Upper lobe of right lung (tissue), 1 donor: ENCODE data around the gene GSTM4. TPM values are rescaled to one million over a fixed set of nuclear protein-coding genes. Genes with fewer than 3 reads are reported as not detected.
"Not testable (repeated sequence)": the region's sequence is repeated elsewhere in the genome, so short reads cannot be mapped to it uniquely, and the experiment has no call there.

Experiments
- ATAC-seq: fragments of 200-7000 bp; cut with Tn5 transposase; one replicate; pipeline ENCODE4 v1.9.1; 2020; ENCODE audit warnings: mild to moderate bottlenecking, moderate library complexity
- DNase-seq: peaks from one replicate; pipeline ENCODE4 v3.0.0-alpha.2; 2020
- H3K27ac ChIP-seq: fragments of 200-600 bp; one replicate; pipeline ENCODE4 v1.8.0; 2022
- H3K27me3 ChIP-seq: fragments of 200-600 bp; one replicate; pipeline ENCODE4 v1.8.0; 2022; ENCODE audit warnings: mild to moderate bottlenecking
- H3K36me3 ChIP-seq: fragments of 200-600 bp; one replicate; pipeline ENCODE4 v1.8.0; 2022
- H3K4me1 ChIP-seq: fragments of 200-600 bp; one replicate; pipeline ENCODE4 v1.8.0; 2022
- H3K4me3 ChIP-seq: fragments of 200-600 bp; one replicate; pipeline ENCODE4 v1.8.0; 2022; ENCODE audit warnings: mild to moderate bottlenecking
- H3K9me3 ChIP-seq: fragments of 200-600 bp; one replicate; pipeline ENCODE4 v1.8.0; 2022
- CTCF ChIP-seq: fragments of 200-600 bp; IDR thresholded peaks from one replicate; pipeline ENCODE4 v1.8.0; 2022; ENCODE audit warnings: antibody characterized with exemption
- intact Hi-C: fragments of 100-400 bp; cut with DNase I; formaldehyde crosslinking; loops from one replicate; pipeline ENCODE4 v1.11.0; 2022
- total RNA-seq: library from RNA; stranded (reverse); fragmentation: NEBNext Ultra II Directional; extraction: Animal tissue kit (Norgen Biotek cat#: 25700); gene quantifications from one replicate; pipeline ENCODE4 v1.2.1, GENCODE V29; 2021
- donor health status: DM: no; HTN: yes; CAD: no; lungs with severe emphysema.

GSTM4 gene
- total RNA-seq, 1 donor from 2014 or later, result 17.2 TPM

- DNase-seq, result no peak
- Histone ChIP-seq H3K27ac (no peak within 1 kb of the TSS), H3K4me3 (no peak within 1 kb of the TSS)
Observed at GRCh38 chr1:109687641-109688499, 32.0 kb downstream of the GSTM4 start, which contains the start of gene GSTM1. Gene GSTM1 (plus strand): TSS chr1:109687817. CDS start chr1:109687874, 57 bp downstream.

GRCh38 chr1:109689844-109690405 is 34.0 kb downstream of the GSTM4 start:
- intact Hi-C loops, result no loop called here
- H3K27ac ChIP-seq, result no peak overlapping the region
- DNase-seq, result no peak
- H3K36me3 ChIP-seq, result no peaks in the 10 kb centered on the region
- H3K9me3 ChIP-seq, result no peaks in the 10 kb centered on the region
- no peak for TF ChIP-seq CTCF
- no peak for ATAC-seq
- no peaks in the 10 kb centered on the region for H3K4me1 ChIP-seq
- no peaks in the 10 kb centered on the region for H3K27me3 ChIP-seq
- no peak overlapping the region for H3K4me3 ChIP-seq

More at GRCh38 chr1:109687641-109688499, 32.0 kb downstream of the GSTM4 start, which contains the start of gene GSTM1:
- Histone ChIP-seq H3K4me1 (no peaks in the 10 kb centered on the region), H3K27me3 (no peaks in the 10 kb centered on the region), H3K9me3 (no peaks in the 10 kb centered on the region), H3K36me3 (no peaks in the 10 kb centered on the region)
- intact Hi-C loops, result no loop called here
- no peak for TF ChIP-seq CTCF
- no peak for ATAC-seq

- Histone ChIP-seq H3K4me3 (no peak overlapping the region), H3K27me3 (no peaks in the 10 kb centered on the region), H3K4me1 (no peaks in the 10 kb centered on the region), H3K36me3 (no peaks in the 10 kb centered on the region), H3K9me3 (no peaks in the 10 kb centered on the region), H3K27ac (no peak overlapping the region)
- ATAC-seq, result no peak
- DNase-seq, result no peak
- no peak for TF ChIP-seq CTCF
- intact Hi-C loops, result no loop called here
Observed at GRCh38 chr1:109691759-109692158, 35.9 kb downstream of the GSTM4 start.

- H3K27ac ChIP-seq, H3K9me3 ChIP-seq, ATAC-seq, H3K36me3 ChIP-seq, H3K4me1 ChIP-seq, intact Hi-C loops, H3K4me3 ChIP-seq, H3K27me3 ChIP-seq, DNase-seq: not testable (repeated sequence)
Observed at GRCh38 chr1:109694400-109694799, 38.5 kb downstream of the GSTM4 start.

- H3K27me3 ChIP-seq, H3K36me3 ChIP-seq, DNase-seq, H3K4me1 ChIP-seq, ATAC-seq, intact Hi-C loops, H3K4me3 ChIP-seq, H3K9me3 ChIP-seq, H3K27ac ChIP-seq: not testable (repeated sequence)
Observed at GRCh38 chr1:109695138-109695537, 39.2 kb downstream of the GSTM4 start.

- no peak overlapping the region for H3K27ac ChIP-seq
- intact Hi-C loops, result no loop called here
Observed at GRCh38 chr1:109697066-109697465, 41.2 kb downstream of the GSTM4 start.

GRCh38 chr1:109697861-109698260 is 42.0 kb downstream of the GSTM4 start:
- H3K4me3 ChIP-seq, DNase-seq, intact Hi-C loops, H3K36me3 ChIP-seq, H3K27ac ChIP-seq, ATAC-seq, H3K4me1 ChIP-seq, H3K27me3 ChIP-seq, H3K9me3 ChIP-seq: not testable (repeated sequence)

More at GRCh38 chr1:109697066-109697465, 41.2 kb downstream of the GSTM4 start:
- no peak for ATAC-seq
- Histone ChIP-seq H3K4me3 (no peak overlapping the region), H3K9me3 (no peaks in the 10 kb centered on the region), H3K27me3 (no peaks in the 10 kb centered on the region), H3K4me1 (no peaks in the 10 kb centered on the region), H3K36me3 (no peaks in the 10 kb centered on the region)
- TF ChIP-seq CTCF, result no peak
- no peak for DNase-seq

GRCh38 chr1:109702940-109703339 is 47.0 kb downstream of the GSTM4 start:
- H3K9me3 ChIP-seq, H3K27me3 ChIP-seq, ATAC-seq, H3K36me3 ChIP-seq, H3K4me3 ChIP-seq, H3K4me1 ChIP-seq, DNase-seq, H3K27ac ChIP-seq, intact Hi-C loops: not testable (repeated sequence)
